Ovary (tissue), 9 donors: ENCODE results near the gene EIF6. TPM values are rescaled to one million over a fixed set of nuclear protein-coding genes. Genes with fewer than 3 reads are reported as not detected.

ENCODE experiments used
- DNase-seq, 5 donors: peaks; one replicate each; pipeline ENCODE4 v3.0.0-alpha.2; 2019 to 2020
- H3K27ac ChIP-seq, 2 donors: fragments of 200-600 bp; one replicate each; pipeline versions ENCODE4 v1.5.1 to v1.8.0; 2019 to 2022
- H3K27me3 ChIP-seq: fragments of 200-600 bp; one replicate; pipeline ENCODE4 v1.8.0; 2022
- H3K36me3 ChIP-seq: fragments of 200-600 bp; sonication (generic); one replicate; pipeline ENCODE4 v1.5.1; 2019
- H3K4me1 ChIP-seq: one replicate; pipeline ENCODE4 v1.8.1; 2013; ENCODE audit warnings: mild to moderate bottlenecking, moderate library complexity; ENCODE audit not compliant: insufficient read depth
- H3K4me3 ChIP-seq: fragments of 200-600 bp; sonication (generic); one replicate; pipeline ENCODE4 v1.5.1; 2017
- H3K9me3 ChIP-seq, 2 donors: fragments of 200-600 bp in 1 of 2; sonication (generic) in 1 of 2; one replicate each; pipeline versions ENCODE4 v1.5.1 to v1.8.1; 2013 to 2019; ENCODE audit warnings: mild to moderate bottlenecking in 1 of 2, moderate library complexity in 1 of 2
- EP300 ChIP-seq: sonication (generic); formaldehyde crosslinking; IDR thresholded peaks from one replicate; pipeline ENCODE4 v1.6.1; 2017; ENCODE audit warnings: antibody characterized with exemption
- POLR2A ChIP-seq: fragments of 450-650 bp; IDR thresholded peaks from one replicate; pipeline ENCODE4 v1.6.1; 2017; ENCODE audit warnings: antibody characterized with exemption, mild to moderate bottlenecking, moderate library complexity
- WGBS, 3 donors: extraction: QIAGEN DNeasy Blood & Tissue Kit in 1 of 3; methylation state at CpG; one replicate each; pipeline versions ENCODE4 v1.1.5 to v1.1.7; 2013 to 2017; 5-methylcytosine and 5-hydroxymethylcytosine counted together
- intact Hi-C, 4 donors: fragments of 100-400 bp; cut with DNase I; formaldehyde crosslinking; loops; one replicate each; pipeline versions ENCODE4 v1.11.0 to v1.15.1; 2022 to 2023
- polyA plus RNA-seq, 2 donors: library from polyadenylated mRNA; stranded (reverse); fragments of 200-250 nt in 1 of 2; fragments of 350-450 nt in 1 of 2; fragmentation: Illumina TruSeq in 1 of 2; extraction: RNeasy Lipid Tissue Mini Kit (QIAGEN cat#74804) in 1 of 2; gene quantifications; one replicate each; pipeline ENCODE4 v1.2.3, GENCODE V29; 2013 to 2014
- total RNA-seq, 7 donors: library from RNA; depleted of rRNA in 2 of 7; stranded (reverse); fragments of >200 nt in 2 of 7; fragmentation: NEBNext Ultra II Directional in 3 of 7; extraction: Animal tissue kit (Norgen Biotek cat#: 25700) in 3 of 7; gene quantifications; one replicate each; pipeline versions ENCODE4 v1.1.0 to v1.2.4, GENCODE V29; 2016 to 2023
- TF ChIP-seq, protein P1 (sequence below), 3 donors: fragments of 450-650 bp in 2 of 3; fragments of 200-600 bp in 1 of 3; IDR thresholded peaks; one replicate each; pipeline versions ENCODE4 v1.5.1 to v1.8.0; 2016 to 2022; ENCODE audit warnings: antibody characterized with exemption in 3 of 3, mild to moderate bottlenecking in 1 of 3
- donor health status: DM: no; HTN: no; CAD: no; lungs with moderate emphysema.
- donor health status: DM: no; HTN: no; CAD: no.
- donor health status: Bipolar disorder and iron deficiency.
- donor health status: DM: yes; HTN: yes; CAD: no.
- donor health status: DM: no; HTN: no; CAD: no.
- donor health status: DM: yes; HTN: yes; CAD: no.

Gene EIF6
- total and polyA plus RNA-seq, 9 donors = 36.6 to 93.1 (median 69.8) TPM

DNA sequence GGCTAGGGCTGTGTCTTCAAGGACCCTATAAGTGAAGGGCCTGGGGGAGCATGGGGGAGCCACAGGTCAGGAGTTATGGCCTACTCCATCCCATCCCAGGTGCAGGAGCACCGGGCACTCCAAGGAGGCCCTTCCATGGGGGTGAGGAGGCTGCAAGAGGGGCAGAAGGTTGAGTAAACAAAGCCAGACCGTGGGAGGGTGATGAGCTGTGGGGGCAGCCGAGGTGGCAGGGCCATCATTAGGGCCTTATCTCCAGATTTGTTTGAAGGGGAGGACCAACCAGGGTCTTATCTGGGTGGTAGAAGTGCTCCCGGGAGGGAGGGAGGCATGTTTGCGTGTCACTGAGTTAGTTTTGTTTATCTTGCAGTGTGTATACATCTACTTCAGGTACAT lies 9.7 kb upstream of the EIF6 start:
- intact Hi-C loops = no loop called here
- Histone ChIP-seq H3K36me3 (no peaks in the 10 kb centered on the region), H3K4me1 (peaks cover 2% of the 10 kb centered on the region), H3K27ac (no peak overlapping the region), H3K4me3 (no peak overlapping the region), H3K27me3 (no peaks in the 10 kb centered on the region), H3K9me3 (no peaks in the 10 kb centered on the region)
- DNase-seq = no peak
- 19 to 26% (median 21%) methylated on average over 5 of the region's 5 CpGs for WGBS, 3 donors
- TF ChIP-seq, protein P1, sequence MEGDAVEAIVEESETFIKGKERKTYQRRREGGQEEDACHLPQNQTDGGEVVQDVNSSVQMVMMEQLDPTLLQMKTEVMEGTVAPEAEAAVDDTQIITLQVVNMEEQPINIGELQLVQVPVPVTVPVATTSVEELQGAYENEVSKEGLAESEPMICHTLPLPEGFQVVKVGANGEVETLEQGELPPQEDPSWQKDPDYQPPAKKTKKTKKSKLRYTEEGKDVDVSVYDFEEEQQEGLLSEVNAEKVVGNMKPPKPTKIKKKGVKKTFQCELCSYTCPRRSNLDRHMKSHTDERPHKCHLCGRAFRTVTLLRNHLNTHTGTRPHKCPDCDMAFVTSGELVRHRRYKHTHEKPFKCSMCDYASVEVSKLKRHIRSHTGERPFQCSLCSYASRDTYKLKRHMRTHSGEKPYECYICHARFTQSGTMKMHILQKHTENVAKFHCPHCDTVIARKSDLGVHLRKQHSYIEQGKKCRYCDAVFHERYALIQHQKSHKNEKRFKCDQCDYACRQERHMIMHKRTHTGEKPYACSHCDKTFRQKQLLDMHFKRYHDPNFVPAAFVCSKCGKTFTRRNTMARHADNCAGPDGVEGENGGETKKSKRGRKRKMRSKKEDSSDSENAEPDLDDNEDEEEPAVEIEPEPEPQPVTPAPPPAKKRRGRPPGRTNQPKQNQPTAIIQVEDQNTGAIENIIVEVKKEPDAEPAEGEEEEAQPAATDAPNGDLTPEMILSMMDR (IDR thresholded peaks at IDR 0.05) = no peak
- TF ChIP-seq EP300 = no peak
- TF ChIP-seq POLR2A = no peak

DNA sequence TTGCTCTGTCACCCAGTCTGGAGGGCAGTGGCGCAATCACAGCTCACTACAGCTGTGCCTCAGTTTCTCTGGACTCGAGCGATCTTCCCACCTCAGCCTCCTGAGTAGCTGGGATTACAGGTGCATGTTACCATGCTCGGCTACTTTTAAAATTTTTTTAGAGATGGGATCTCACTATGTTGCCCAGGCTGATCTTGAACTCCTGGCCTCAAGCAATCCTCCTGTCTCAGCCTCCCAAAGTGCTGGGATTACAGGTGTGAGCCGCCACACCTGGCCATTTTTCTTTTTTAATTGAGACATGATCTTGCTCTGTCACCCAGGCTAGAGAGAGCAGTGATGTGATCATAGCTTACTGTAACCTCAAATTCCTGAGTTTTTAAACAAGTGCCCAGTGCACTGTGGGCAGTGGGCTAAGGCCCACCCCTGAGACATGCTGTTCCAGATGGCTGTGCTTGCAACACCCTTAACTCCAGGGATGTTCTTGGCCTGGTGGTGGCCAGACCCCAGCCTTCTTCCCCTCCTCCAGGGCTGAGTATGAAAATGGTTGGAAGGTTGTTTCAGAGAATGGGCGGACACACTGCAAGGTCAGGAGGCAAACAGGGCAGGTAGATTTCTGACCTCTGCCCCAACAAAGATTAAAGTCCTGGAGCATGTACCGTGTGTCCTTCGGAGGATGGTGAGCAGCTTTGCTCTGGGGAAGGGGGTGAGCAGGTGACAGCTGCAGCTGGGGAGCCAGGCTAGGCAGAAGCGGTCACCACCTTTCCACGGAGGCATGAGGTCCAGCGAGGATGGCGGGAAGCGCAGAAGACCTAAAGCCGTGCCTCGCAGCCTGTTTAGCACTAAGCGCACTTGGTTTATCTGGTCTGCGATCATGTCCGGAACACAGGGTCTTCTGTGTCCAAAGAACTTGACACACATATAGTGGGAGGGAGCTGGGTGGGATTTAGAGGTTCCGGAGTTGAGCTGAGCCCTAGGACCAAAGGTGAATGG lies 9.0 kb upstream of the EIF6 start:
- WGBS, 3 donors = 82 to 84% (median 83%) methylated on average over 19 of the region's 19 CpGs

DNA sequence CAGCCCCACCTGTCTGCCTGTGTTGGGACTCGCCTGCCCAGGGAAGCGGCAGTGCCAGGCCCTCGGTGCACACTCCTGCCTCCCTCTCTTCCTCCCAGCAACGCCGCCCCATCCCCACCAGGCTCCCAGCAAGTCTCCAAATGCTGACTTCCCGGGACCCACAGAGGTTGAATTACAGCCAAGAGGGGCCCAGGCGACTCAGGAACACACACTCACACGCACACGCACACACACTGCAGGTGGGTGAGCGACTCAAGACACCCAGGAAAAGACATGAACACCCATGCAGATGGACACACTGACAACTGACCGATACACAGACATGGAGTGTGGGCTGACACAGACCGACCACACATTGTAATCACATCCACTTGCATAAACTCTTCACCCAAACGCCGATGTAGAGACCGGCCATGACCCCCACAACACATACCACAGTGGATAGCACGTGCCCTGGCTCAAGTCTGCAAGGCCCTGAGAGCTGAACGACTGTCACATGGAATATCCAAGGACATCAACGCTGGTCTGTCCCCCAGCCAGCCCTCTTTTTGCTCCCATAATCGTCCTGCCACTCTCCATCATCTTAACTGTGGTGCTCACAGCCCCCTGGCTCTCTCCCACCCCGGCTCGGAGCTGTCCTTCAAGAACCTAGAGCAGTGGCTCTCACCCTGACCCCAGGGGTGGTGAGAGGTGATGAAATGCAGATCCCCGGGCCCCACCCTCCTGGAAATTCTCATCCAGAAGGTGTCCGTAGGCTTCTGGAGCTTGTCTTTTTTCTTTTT lies 8.1 kb upstream of the EIF6 start:
- H3K27me3 ChIP-seq = no peaks in the 10 kb centered on the region
- H3K36me3 ChIP-seq = no peaks in the 10 kb centered on the region
- H3K27ac ChIP-seq = no peak overlapping the region
- H3K4me3 ChIP-seq = no peak overlapping the region
- 44 to 58% (median 48%) methylated on average over 23 of the region's 23 CpGs for WGBS, 3 donors
- H3K4me1 ChIP-seq = no peaks in the 10 kb centered on the region
- no peaks in the 10 kb centered on the region for H3K9me3 ChIP-seq
- intact Hi-C loops = no loop called here
- DNase-seq = no peak
- TF ChIP-seq, protein P1 (IDR thresholded peaks at IDR 0.05) = no peak
- TF ChIP-seq POLR2A = no peak
- TF ChIP-seq EP300 = no peak

More for the DNA sequence above, 9.0 kb upstream of the EIF6 start:
- Histone ChIP-seq H3K9me3 (no peaks in the 10 kb centered on the region), H3K27me3 (no peaks in the 10 kb centered on the region), H3K36me3 (no peaks in the 10 kb centered on the region), H3K27ac (no peak overlapping the region), H3K4me3 (no peak overlapping the region), H3K4me1 (peaks cover 2% of the 10 kb centered on the region)
- no peak for DNase-seq
- TF ChIP-seq, protein P1 (IDR thresholded peaks at IDR 0.05) = no peak
- TF ChIP-seq EP300 (no peak), POLR2A (no peak)
- intact Hi-C loops = no loop called here

DNA sequence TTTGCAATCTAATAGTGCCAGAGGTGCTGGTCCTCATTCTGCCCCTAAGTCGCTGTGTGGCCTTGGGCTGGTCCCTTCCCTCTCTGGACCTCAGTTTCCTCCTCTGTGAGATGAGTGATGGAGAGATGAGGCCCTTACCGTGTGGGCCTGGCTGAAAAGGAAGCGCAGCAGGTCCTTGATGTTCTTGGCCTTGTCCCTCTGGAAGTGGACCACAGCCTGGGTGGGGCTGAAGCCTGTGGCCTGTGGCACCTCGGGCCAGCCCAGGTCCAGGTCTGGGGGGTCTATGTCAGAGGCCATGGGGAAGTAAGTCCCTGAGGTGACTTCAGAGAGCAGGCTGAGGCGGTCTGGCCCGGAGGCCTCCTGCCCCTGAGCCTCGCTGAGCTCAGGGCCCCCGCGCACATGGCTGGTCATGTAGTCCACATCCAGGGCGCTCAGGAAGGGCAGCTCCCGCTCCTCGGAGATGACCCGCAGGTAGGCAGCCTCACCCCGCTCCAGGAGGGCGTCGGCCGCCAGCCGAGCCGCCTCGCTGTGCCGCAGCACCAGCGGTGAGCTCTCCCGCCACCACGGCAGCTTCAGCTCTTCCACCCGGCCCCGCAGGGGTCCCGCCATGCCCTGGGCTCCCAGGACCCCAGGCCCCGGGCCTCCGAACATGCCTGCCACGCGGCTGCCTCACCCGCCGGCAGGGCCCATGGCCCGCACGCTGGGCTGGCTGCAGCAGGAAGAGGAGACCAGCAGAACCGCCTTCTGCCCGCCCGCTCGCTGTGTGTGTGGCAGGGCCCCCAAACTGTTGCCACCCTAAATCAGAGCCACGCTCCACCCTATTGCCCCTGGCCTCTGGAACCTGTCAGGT lies 7.3 kb upstream of the EIF6 start, which contains the start of gene FAM83C:
Gene FAM83C (minus strand): TSS at position 772 of the 850 bp plus-strand sequence. CDS start 121 bp downstream, at position 651.
- Histone ChIP-seq H3K4me3 (no peak within 1 kb of the TSS), H3K27ac (no peak within 1 kb of the TSS), H3K9me3 (no peaks in the 10 kb centered on the region), H3K4me1 (no peaks in the 10 kb centered on the region), H3K27me3 (no peaks in the 10 kb centered on the region), H3K36me3 (no peaks in the 10 kb centered on the region)
- WGBS, 3 donors = 77 to 81% (median 80%) methylated on average over 40 of the region's 40 CpGs
- TF ChIP-seq EP300 (no peak), POLR2A (no peak)
- TF ChIP-seq, protein P1 (IDR thresholded peaks at IDR 0.05) = no peak
- intact Hi-C loops = no loop called here
- DNase-seq = no peak
